Liver (tissue), 3 donors: Measurements from ENCODE around the gene INO80B.
"Not testable (repeated sequence)": the region's sequence is repeated elsewhere in the genome, so short reads cannot be mapped to it uniquely, and the experiment has no call there.

ENCODE experiments used
- ATF3 ChIP-seq: IDR thresholded peaks from 2 replicates; pipeline ENCODE4 v1.6.1; 2016; ENCODE audit warnings: antibody characterized with exemption
- CTCF ChIP-seq: fragments of 150-350 bp; IDR thresholded peaks from 2 replicates; pipeline ENCODE4 v1.5.1; 2017; ENCODE audit warnings: improper control_type of control experiment, low read depth, low read length; ENCODE audit not compliant: missing input control
- EGR1 ChIP-seq, 2 donors: IDR thresholded peaks; 2 replicates each; pipeline ENCODE4 v1.6.1; 2016 to 2018; ENCODE audit warnings: antibody characterized with exemption in 2 of 2, low read depth in 2 of 2
- JUND ChIP-seq, 2 donors: IDR thresholded peaks; 2 replicates each; pipeline ENCODE4 v1.6.1; 2016; ENCODE audit warnings: antibody characterized with exemption in 2 of 2
- SP1 ChIP-seq: IDR thresholded peaks from 2 replicates; pipeline ENCODE4 v1.6.1; 2018; ENCODE audit warnings: antibody characterized with exemption, mild to moderate bottlenecking
- TAF1 ChIP-seq: conservative IDR thresholded peaks from 2 replicates; pipeline ENCODE4 v1.6.1; 2016; ENCODE audit warnings: antibody characterized with exemption, mild to moderate bottlenecking
- donor health status: healthy.
- donor health status: healthy.

GRCh38 chr2:74420443-74421103 is 34.3 kb upstream of the INO80B start:
- TF ChIP-seq JUND (IDR thresholded peaks at IDR 0.05); CTCF; SP1; ATF3; EGR1 (IDR thresholded peaks at IDR 0.05; ENCODE audit: low read depth in 2 of 2); TAF1: not testable (repeated sequence)
